Hepatocyte (in vitro differentiated cells): ENCODE data around the gene SYT9. TPM values are rescaled to one million over a fixed set of nuclear protein-coding genes. Genes with fewer than 3 reads are reported as not detected.
A peak's percentile ranks its signal among the peaks of the same experiment; 100 is the strongest.

Experiments used
- DNase-seq: peaks from one replicate; pipeline ENCODE4 v3.0.0-alpha.2; 2016; ENCODE audit warnings: low spot score
- H2AFZ ChIP-seq: fragments of 200-600 bp; sonication (generic); 2 replicates; pipeline ENCODE4 v1.6.0; 2016; ENCODE audit warnings: antibody characterized with exemption, mild to moderate bottlenecking
- H3K27ac ChIP-seq: fragments of 200-600 bp; sonication (generic); 2 replicates; pipeline ENCODE4 v1.5.1; 2016; ENCODE audit warnings: mild to moderate bottlenecking
- H3K27me3 ChIP-seq: fragments of 200-600 bp; sonication (generic); 2 replicates; pipeline ENCODE4 v1.6.1; 2016
- H3K36me3 ChIP-seq: fragments of 200-600 bp; sonication (generic); replicated peaks from 2 replicates; pipeline ENCODE4 v1.5.1; 2016; ENCODE audit warnings: low read depth; ENCODE audit not compliant: insufficient read depth
- H3K4me1 ChIP-seq: fragments of 200-600 bp; sonication (generic); 2 replicates; pipeline ENCODE4 v1.5.1; 2016; ENCODE audit warnings: mild to moderate bottlenecking, moderate library complexity; ENCODE audit not compliant: insufficient read depth
- H3K4me2 ChIP-seq: fragments of 200-600 bp; sonication (generic); 2 replicates; pipeline ENCODE4 v1.6.0; 2016
- H3K4me3 ChIP-seq: fragments of 200-600 bp; sonication (generic); 2 replicates; pipeline ENCODE4 v1.5.1; 2016; ENCODE audit warnings: mild to moderate bottlenecking
- H3K79me2 ChIP-seq: fragments of 200-600 bp; sonication (generic); 2 replicates; pipeline ENCODE4 v1.6.0; 2017; ENCODE audit warnings: mild to moderate bottlenecking
- H3K9me2 ChIP-seq: fragments of 200-600 bp; sonication (generic); replicated peaks from 2 replicates; pipeline ENCODE4 v1.6.0; 2017; ENCODE audit warnings: mild to moderate bottlenecking; ENCODE audit not compliant: insufficient read depth
- H3K9me3 ChIP-seq: fragments of 200-600 bp; sonication (generic); 2 replicates; pipeline ENCODE4 v1.5.1; 2016; ENCODE audit warnings: low read depth, mild to moderate bottlenecking
- H4K20me1 ChIP-seq: fragments of 200-600 bp; sonication (generic); 2 replicates; pipeline ENCODE4 v1.6.0; 2016; ENCODE audit warnings: mild to moderate bottlenecking; ENCODE audit not compliant: insufficient read depth, poor library complexity, severe bottlenecking
- EZH2 ChIP-seq: fragments of 200-600 bp; sonication (generic); IDR thresholded peaks from 2 replicates; pipeline ENCODE4 v1.6.1; 2016; ENCODE audit warnings: antibody characterized with exemption, mild to moderate bottlenecking, borderline replicate concordance
- EZH2phosphoT487 ChIP-seq: fragments of 200-600 bp; sonication (generic); IDR thresholded peaks from one replicate; pipeline ENCODE4 v1.6.1; 2018; ENCODE audit warnings: antibody characterized with exemption, mild to moderate bottlenecking, low read depth, moderate library complexity; ENCODE audit not compliant: unreplicated experiment, severe bottlenecking
- WGBS: methylation state at CpG from one replicate; pipeline ENCODE4 v1.1.6; 2016; ENCODE audit warnings: low lambda C conversion rate; ENCODE audit errors: missing lambda C conversion rate; 5-methylcytosine and 5-hydroxymethylcytosine counted together
- polyA plus RNA-seq: library from polyadenylated mRNA; unstranded; fragments of >200 nt; fragmentation: Nextera tagmentation; extraction: Ambion mirVana; gene quantifications from 2 replicates; pipeline ENCODE4 v1.2.1, GENCODE V29; 2016
- total RNA-seq: library from RNA; depleted of rRNA; stranded (reverse); fragments of >200 nt; gene quantifications from 2 replicates; pipeline ENCODE4 v1.2.3, GENCODE V29; 2014
- TF ChIP-seq, protein P1 (sequence below): fragments of 200-600 bp; sonication (generic); IDR thresholded peaks from 2 replicates; pipeline ENCODE4 v1.5.1; 2016; ENCODE audit warnings: antibody characterized with exemption, mild to moderate bottlenecking; ENCODE audit not compliant: poor library complexity

SYT9 gene
- total RNA-seq (0.84 and 1.3 TPM in 2 replicates), polyA plus RNA-seq (0.22 TPM in 1 of 2 replicates, not detected in the other)

DNA sequence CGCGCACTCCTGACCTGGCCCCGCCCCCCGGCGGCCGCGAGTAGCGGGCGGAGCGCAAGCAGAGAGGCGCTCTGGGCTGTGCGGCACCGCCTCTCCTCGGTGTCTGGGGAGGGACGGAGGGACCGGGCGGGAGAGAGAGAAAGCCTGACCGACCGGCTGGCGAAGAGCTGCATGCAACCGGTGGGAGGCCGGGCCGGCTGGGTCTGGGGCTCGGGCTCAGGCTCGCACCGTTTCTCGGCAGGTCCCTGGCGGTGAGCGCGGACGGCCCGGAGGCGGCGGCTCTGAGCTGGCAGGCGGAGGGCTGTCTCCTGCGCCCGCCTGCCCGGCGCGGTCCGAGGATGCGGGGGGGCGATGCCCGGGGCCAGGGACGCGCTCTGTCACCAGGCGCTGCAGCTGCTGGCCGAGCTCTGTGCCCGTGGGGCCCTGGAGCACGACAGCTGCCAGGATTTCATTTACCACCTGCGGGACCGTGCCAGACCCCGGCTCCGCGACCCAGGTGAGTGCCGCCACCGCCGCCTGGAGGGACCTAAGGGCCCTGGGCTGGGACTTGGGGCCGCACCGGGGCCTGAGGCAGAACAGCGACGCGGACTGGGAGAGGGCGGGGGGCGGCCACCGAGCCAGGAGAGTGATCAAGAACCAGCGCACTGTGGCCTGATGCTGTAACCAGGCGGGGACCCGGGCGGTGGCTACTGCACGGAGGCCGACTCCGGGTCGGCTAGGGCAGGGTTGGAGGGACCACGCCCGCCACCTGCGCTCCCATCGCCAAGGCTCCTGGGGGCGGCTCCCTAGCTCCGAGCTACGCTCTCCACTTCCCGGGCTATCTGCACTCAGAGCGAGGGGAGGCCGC is at the start of gene SYT9:
SYT9 (plus strand) TSS at position 69 of the 847 bp plus-strand sequence; CDS start at position 352, 283 bp downstream.
- WGBS, result under 1% methylated on average over 47 of the region's 84 CpGs
- Histone ChIP-seq H4K20me1 (no peaks in the 10 kb centered on the region), H3K27me3 (peaks cover 66% of the 10 kb centered on the region), H3K4me3 (peak within 1 kb of the TSS; percentile 62), H2AFZ (peak within 1 kb of the TSS; percentile 92), H3K9me3 (no peaks in the 10 kb centered on the region), H3K4me1 (peaks cover 9% of the 10 kb centered on the region), H3K4me2 (peak within 1 kb of the TSS; percentile 93), H3K9me2 (no peaks in the 10 kb centered on the region), H3K36me3 (no peaks in the 10 kb centered on the region), H3K79me2 (no peaks in the 10 kb centered on the region), H3K27ac (no peak within 1 kb of the TSS)
- DNase-seq, result peak; percentile 66
- TF ChIP-seq EZH2 (peak; percentile 43), EZH2phosphoT487 (no peak)
- TF ChIP-seq, protein P1, sequence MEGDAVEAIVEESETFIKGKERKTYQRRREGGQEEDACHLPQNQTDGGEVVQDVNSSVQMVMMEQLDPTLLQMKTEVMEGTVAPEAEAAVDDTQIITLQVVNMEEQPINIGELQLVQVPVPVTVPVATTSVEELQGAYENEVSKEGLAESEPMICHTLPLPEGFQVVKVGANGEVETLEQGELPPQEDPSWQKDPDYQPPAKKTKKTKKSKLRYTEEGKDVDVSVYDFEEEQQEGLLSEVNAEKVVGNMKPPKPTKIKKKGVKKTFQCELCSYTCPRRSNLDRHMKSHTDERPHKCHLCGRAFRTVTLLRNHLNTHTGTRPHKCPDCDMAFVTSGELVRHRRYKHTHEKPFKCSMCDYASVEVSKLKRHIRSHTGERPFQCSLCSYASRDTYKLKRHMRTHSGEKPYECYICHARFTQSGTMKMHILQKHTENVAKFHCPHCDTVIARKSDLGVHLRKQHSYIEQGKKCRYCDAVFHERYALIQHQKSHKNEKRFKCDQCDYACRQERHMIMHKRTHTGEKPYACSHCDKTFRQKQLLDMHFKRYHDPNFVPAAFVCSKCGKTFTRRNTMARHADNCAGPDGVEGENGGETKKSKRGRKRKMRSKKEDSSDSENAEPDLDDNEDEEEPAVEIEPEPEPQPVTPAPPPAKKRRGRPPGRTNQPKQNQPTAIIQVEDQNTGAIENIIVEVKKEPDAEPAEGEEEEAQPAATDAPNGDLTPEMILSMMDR, result peak; percentile 2

GRCh38 chr11:7202412-7202811 is 49.3 kb upstream of the SYT9 start:
- no peak for DNase-seq
- Histone ChIP-seq H3K27me3 (no peaks in the 10 kb centered on the region), H3K9me2 (no peaks in the 10 kb centered on the region), H3K79me2 (no peaks in the 10 kb centered on the region), H4K20me1 (no peaks in the 10 kb centered on the region), H2AFZ (no peak overlapping the region), H3K36me3 (no peaks in the 10 kb centered on the region), H3K4me2 (no peak overlapping the region), H3K4me1 (no peaks in the 10 kb centered on the region), H3K27ac (no peak overlapping the region), H3K4me3 (no peak overlapping the region), H3K9me3 (no peaks in the 10 kb centered on the region)
- WGBS, result 96% methylated on average over 3 of the region's 3 CpGs
- TF ChIP-seq EZH2 (no peak), EZH2phosphoT487 (no peak)
- TF ChIP-seq, protein P1, result no peak

DNA sequence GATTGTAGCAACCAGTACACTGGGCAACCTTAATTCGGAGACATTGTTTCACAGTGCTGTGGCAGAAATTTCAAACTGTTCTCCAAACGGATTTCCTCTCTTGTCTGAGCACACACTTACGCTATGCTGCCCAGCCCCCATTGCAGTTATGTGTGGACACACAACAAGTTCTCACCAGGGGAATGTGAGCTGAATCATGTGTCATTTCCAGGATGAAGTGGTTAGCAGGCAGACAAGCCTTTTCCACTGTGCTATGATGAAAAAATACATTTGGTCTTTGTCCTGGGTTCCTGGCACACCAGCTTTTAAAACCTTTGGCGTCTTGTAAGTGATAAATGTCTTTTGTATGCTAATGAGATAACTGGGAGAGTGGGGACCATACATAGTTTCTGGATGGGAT is 46.9 kb upstream of the SYT9 start:
- TF ChIP-seq EZH2phosphoT487 (no peak), EZH2 (no peak)
- TF ChIP-seq, protein P1, result no peak
- Histone ChIP-seq H3K4me2 (no peak overlapping the region), H3K27me3 (no peaks in the 10 kb centered on the region), H3K79me2 (no peaks in the 10 kb centered on the region), H2AFZ (no peak overlapping the region), H3K4me1 (no peaks in the 10 kb centered on the region), H3K9me2 (no peaks in the 10 kb centered on the region), H4K20me1 (no peaks in the 10 kb centered on the region), H3K36me3 (no peaks in the 10 kb centered on the region), H3K9me3 (no peaks in the 10 kb centered on the region), H3K27ac (no peak overlapping the region), H3K4me3 (no peak overlapping the region)
- 54% methylated on average over 4 of the region's 4 CpGs for WGBS
- DNase-seq, result no peak
